SK-N-SH (cell line): Measurements from ENCODE around the gene MYO1B.

Source experiments
- FOXM1 ChIP-seq: IDR thresholded peaks from 2 replicates; pipeline ENCODE4 v1.4.0; 2012; ENCODE audit warnings: low read depth, mild to moderate bottlenecking
- JUND ChIP-seq: IDR thresholded peaks from 2 replicates; pipeline ENCODE4 v1.4.0; 2012
- RFX5 ChIP-seq: IDR thresholded peaks from 2 replicates; pipeline ENCODE4 v1.6.1; 2012; ENCODE audit warnings: mild to moderate bottlenecking, improper control_type of control experiment, low read length
- USF2 ChIP-seq: fragments of 150-350 bp; IDR thresholded peaks from 2 replicates; pipeline ENCODE4 v1.6.1; 2017; ENCODE audit warnings: antibody characterized with exemption, low read length, low read depth, borderline replicate concordance
- TF ChIP-seq, protein P1 (sequence below): fragments of 200-600 bp; sonication (generic); IDR thresholded peaks from 2 replicates; pipeline ENCODE4 v1.6.1; 2017; ENCODE audit warnings: antibody characterized with exemption, mild to moderate bottlenecking, moderate library complexity

DNA sequence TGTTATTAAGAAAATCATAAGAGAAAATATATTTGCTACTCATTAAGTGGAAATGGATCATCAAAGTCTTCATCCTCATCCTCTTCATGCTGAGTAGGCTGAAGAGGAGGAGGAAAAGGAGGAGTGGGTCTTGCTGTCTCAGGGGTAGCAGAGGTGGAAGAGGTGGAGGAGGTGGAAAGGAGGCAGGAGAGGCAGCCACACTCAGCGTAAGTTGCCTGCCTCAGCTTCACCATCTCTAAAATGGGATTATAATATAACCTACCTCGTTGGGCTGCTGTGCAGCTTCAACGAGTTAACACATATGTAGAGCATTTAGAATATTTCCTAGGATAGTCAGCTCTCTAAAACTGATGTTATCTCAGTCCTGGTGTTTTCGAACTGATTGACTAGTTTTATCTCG, 4.3 kb upstream of the MYO1B start:
- no peak for TF ChIP-seq JUND
- TF ChIP-seq, protein P1, sequence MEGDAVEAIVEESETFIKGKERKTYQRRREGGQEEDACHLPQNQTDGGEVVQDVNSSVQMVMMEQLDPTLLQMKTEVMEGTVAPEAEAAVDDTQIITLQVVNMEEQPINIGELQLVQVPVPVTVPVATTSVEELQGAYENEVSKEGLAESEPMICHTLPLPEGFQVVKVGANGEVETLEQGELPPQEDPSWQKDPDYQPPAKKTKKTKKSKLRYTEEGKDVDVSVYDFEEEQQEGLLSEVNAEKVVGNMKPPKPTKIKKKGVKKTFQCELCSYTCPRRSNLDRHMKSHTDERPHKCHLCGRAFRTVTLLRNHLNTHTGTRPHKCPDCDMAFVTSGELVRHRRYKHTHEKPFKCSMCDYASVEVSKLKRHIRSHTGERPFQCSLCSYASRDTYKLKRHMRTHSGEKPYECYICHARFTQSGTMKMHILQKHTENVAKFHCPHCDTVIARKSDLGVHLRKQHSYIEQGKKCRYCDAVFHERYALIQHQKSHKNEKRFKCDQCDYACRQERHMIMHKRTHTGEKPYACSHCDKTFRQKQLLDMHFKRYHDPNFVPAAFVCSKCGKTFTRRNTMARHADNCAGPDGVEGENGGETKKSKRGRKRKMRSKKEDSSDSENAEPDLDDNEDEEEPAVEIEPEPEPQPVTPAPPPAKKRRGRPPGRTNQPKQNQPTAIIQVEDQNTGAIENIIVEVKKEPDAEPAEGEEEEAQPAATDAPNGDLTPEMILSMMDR, result no peak
- no peak for TF ChIP-seq RFX5
- TF ChIP-seq FOXM1, result no peak
- TF ChIP-seq USF2, result no peak
